H9 (cell line): Measurements from ENCODE around the gene GRK4. TPM values are rescaled to one million over a fixed set of nuclear protein-coding genes. Genes with fewer than 3 reads are reported as not detected.

ENCODE experiments used
- DNase-seq: peaks from one replicate; pipeline ENCODE4 v3.0.0-alpha.2; 2017
- H2AFZ ChIP-seq: one replicate; pipeline ENCODE4 v1.6.1; 2013; ENCODE audit warnings: mild to moderate bottlenecking, low read length, control low read depth, moderate library complexity
- H2AK5ac ChIP-seq: 2 replicates; pipeline ENCODE4 v1.6.1; 2013; ENCODE audit warnings: low read length, control low read depth, mixed read lengths; ENCODE audit not compliant: insufficient read length
- H2BK120ac ChIP-seq: one replicate; pipeline ENCODE4 v1.6.1; 2013; ENCODE audit warnings: low read depth, mild to moderate bottlenecking, low read length, control low read depth, inconsistent platforms; ENCODE audit not compliant: poor library complexity, severe bottlenecking
- H2BK12ac ChIP-seq: 2 replicates; pipeline ENCODE4 v1.6.1; 2013; ENCODE audit warnings: low read length, control low read depth, mixed read lengths, low read depth; ENCODE audit not compliant: insufficient read length
- H2BK15ac ChIP-seq: 2 replicates; pipeline ENCODE4 v1.6.1; 2013; ENCODE audit warnings: low read depth, low read length, control low read depth
- H2BK20ac ChIP-seq: one replicate; pipeline ENCODE4 v1.6.1; 2013; ENCODE audit warnings: low read depth, mild to moderate bottlenecking, low read length, control low read depth, inconsistent platforms; ENCODE audit not compliant: poor library complexity, severe bottlenecking
- H2BK5ac ChIP-seq: 2 replicates; pipeline ENCODE4 v1.6.1; 2013; ENCODE audit warnings: low read length, control low read depth, mixed read lengths; ENCODE audit not compliant: insufficient read length
- H3K14ac ChIP-seq: 2 replicates; pipeline ENCODE4 v1.6.1; 2013; ENCODE audit warnings: low read length, control low read depth; ENCODE audit not compliant: insufficient read depth
- H3K18ac ChIP-seq: 2 replicates; pipeline ENCODE4 v1.6.1; 2013; ENCODE audit warnings: low read depth, mild to moderate bottlenecking, mixed read lengths, low read length, control low read depth; ENCODE audit not compliant: insufficient read length
- H3K23ac ChIP-seq: 2 replicates; pipeline ENCODE4 v1.6.1; 2013; ENCODE audit warnings: low read length, control low read depth, mixed read lengths, low read depth; ENCODE audit not compliant: insufficient read length
- H3K23me2 ChIP-seq: 2 replicates; pipeline ENCODE4 v1.6.1; 2013; ENCODE audit warnings: low read depth, mild to moderate bottlenecking, mixed read lengths, low read length, control low read depth; ENCODE audit not compliant: insufficient read length, poor library complexity, severe bottlenecking
- H3K27ac ChIP-seq: 2 replicates; pipeline ENCODE4 v1.5.1; 2013; ENCODE audit warnings: low read length, control low read depth, mixed read lengths, low read depth; ENCODE audit not compliant: insufficient read length
- H3K27me3 ChIP-seq: 2 replicates; pipeline ENCODE4 v1.6.1; 2013; ENCODE audit warnings: low read length, control low read depth, inconsistent platforms; ENCODE audit not compliant: insufficient read depth
- H3K4ac ChIP-seq: 2 replicates; pipeline ENCODE4 v1.6.1; 2013; ENCODE audit warnings: low read depth, mild to moderate bottlenecking, control low read depth, inconsistent platforms, low read length, moderate library complexity
- H3K4me1 ChIP-seq: 2 replicates; pipeline ENCODE4 v1.6.1; 2013; ENCODE audit warnings: low read length, control low read depth, inconsistent platforms; ENCODE audit not compliant: insufficient read depth
- H3K4me2 ChIP-seq: 2 replicates; pipeline ENCODE4 v1.6.1; 2013; ENCODE audit warnings: low read length, control low read depth, mixed read lengths; ENCODE audit not compliant: insufficient read length, insufficient read depth
- H3K56ac ChIP-seq: 2 replicates; pipeline ENCODE4 v1.6.1; 2013; ENCODE audit warnings: low read depth, mild to moderate bottlenecking, mixed read lengths, low read length, control low read depth; ENCODE audit not compliant: insufficient read length
- H3K79me1 ChIP-seq: 2 replicates; pipeline ENCODE4 v1.6.1; 2013; ENCODE audit warnings: low read depth, mild to moderate bottlenecking, moderate library complexity, low read length, control low read depth, inconsistent platforms; ENCODE audit not compliant: insufficient read depth, poor library complexity, severe bottlenecking
- H3K79me2 ChIP-seq: 2 replicates; pipeline ENCODE4 v1.6.1; 2013; ENCODE audit warnings: low read length, control low read depth, inconsistent platforms; ENCODE audit not compliant: insufficient read depth
- H3K9ac ChIP-seq: 2 replicates; pipeline ENCODE4 v1.6.1; 2013; ENCODE audit warnings: low read length, control low read depth, mixed read lengths; ENCODE audit not compliant: insufficient read length; ENCODE audit errors: extremely low read depth
- H3K9me3 ChIP-seq: one replicate; pipeline ENCODE4 v1.6.1; 2013; ENCODE audit warnings: low read depth, low read length, inconsistent platforms; ENCODE audit not compliant: control insufficient read depth
- H3T11ph ChIP-seq: one replicate; pipeline ENCODE4 v1.6.1; 2013; ENCODE audit warnings: mild to moderate bottlenecking, low read length, control low read depth, inconsistent platforms
- H4K20me1 ChIP-seq: one replicate; pipeline ENCODE4 v1.6.1; 2013; ENCODE audit not compliant: control insufficient read depth, insufficient read length, insufficient read depth
- H4K5ac ChIP-seq: 2 replicates; pipeline ENCODE4 v1.6.1; 2013; ENCODE audit warnings: low read depth, mild to moderate bottlenecking, mixed read lengths, low read length, control low read depth; ENCODE audit not compliant: insufficient read length
- H4K8ac ChIP-seq: replicated peaks from 2 replicates; pipeline ENCODE4 v1.6.1; 2013; ENCODE audit warnings: low read length, control low read depth, mixed read lengths, low read depth; ENCODE audit not compliant: insufficient read length
- H4K91ac ChIP-seq: 2 replicates; pipeline ENCODE4 v1.6.1; 2013; ENCODE audit warnings: low read depth, mild to moderate bottlenecking, moderate library complexity, mixed read lengths, low read length, control low read depth; ENCODE audit not compliant: insufficient read length
- H3K27ac Mint-ChIP-seq, 3 experiments: 2 replicates in 2 of 3; 3 replicates in 1 of 3; pipeline ENCODE4 v1.8.0; 2020 to 2021; ENCODE audit warnings: mixed read lengths in 3 of 3, mild to moderate bottlenecking in 1 of 3, moderate library complexity in 1 of 3
- H3K27me3 Mint-ChIP-seq: 2 replicates; pipeline ENCODE4 v1.8.0; 2021; ENCODE audit warnings: low read depth, mild to moderate bottlenecking, moderate library complexity, mixed read lengths
- H3K36me3 Mint-ChIP-seq, 3 experiments: 2 replicates in 2 of 3; 3 replicates in 1 of 3; pipeline ENCODE4 v1.8.0; 2020 to 2021; ENCODE audit warnings: low read depth in 3 of 3, mixed read lengths in 3 of 3; ENCODE audit not compliant: insufficient read depth in 1 of 3
- H3K4me1 Mint-ChIP-seq, 2 experiments: 2 replicates each; pipeline ENCODE4 v1.8.0; 2020; ENCODE audit warnings: mixed read lengths in 2 of 2
- H3K4me3 Mint-ChIP-seq, 2 experiments: 2 replicates in 1 of 2; 3 replicates in 1 of 2; pipeline ENCODE4 v1.8.0; 2020 to 2021; ENCODE audit warnings: mild to moderate bottlenecking in 2 of 2, mixed read lengths in 2 of 2, moderate library complexity in 1 of 2
- H3K9me3 Mint-ChIP-seq, 2 experiments: 2 replicates in 1 of 2; 3 replicates in 1 of 2; pipeline ENCODE4 v1.8.0; 2020; ENCODE audit warnings: mild to moderate bottlenecking in 2 of 2, mixed read lengths in 2 of 2, moderate library complexity in 1 of 2
- WGBS: extraction: QIAGEN DNeasy Blood & Tissue Kit; methylation state at CpG from one replicate; pipeline ENCODE4 v1.1.7; 2013; ENCODE audit warnings: missing lambda C conversion rate, low lambda C conversion rate, mixed read lengths; ENCODE audit not compliant: insufficient read length; ENCODE audit errors: extremely low coverage; 5-methylcytosine and 5-hydroxymethylcytosine counted together
- total RNA-seq: library from RNA; stranded (reverse); gene quantifications from 2 replicates; pipeline ENCODE4 v1.2.1, GENCODE V29; 2021
- TF ChIP-seq, protein P1 (sequence below): fragments of 200-600 bp; sonication (generic); conservative IDR thresholded peaks from 3 replicates; pipeline ENCODE4 v1.8.0; 2021; ENCODE audit warnings: antibody characterized with exemption, mild to moderate bottlenecking

Gene GRK4
- total RNA-seq, 1 experiment from 2014 or later, result 4.8 TPM

DNA sequence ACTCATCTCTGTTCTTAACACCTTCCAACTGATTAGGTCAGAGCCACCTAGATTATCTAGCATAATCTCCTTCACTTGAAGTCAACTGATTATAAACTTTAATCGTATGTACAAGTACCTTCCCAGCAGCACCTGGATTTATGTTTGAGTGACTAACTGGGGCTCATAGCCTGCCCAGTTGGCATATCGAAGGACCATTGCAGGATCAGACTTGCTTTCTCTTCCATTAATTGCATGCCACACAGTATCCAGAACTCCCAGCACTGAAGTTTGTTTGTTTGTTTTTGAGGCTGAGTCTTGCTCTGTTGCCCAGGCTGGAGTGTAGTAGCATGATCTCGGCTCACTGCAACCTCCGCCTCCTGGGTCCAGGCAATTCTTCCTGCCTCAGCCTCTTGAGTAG, 27.9 kb downstream of the GRK4 start:
- no peak overlapping the region for H2AFZ ChIP-seq
- no peak overlapping the region for H3K4me2 ChIP-seq
- no peaks in the 10 kb centered on the region for H3K79me2 ChIP-seq
- H2BK15ac ChIP-seq, result no peak overlapping the region
- no peaks in the 10 kb centered on the region for H3K79me1 ChIP-seq
- WGBS, result no CpG with 5 or more reads among the region's 4 CpGs
- H2AK5ac ChIP-seq, result no peak overlapping the region
- H3K18ac ChIP-seq, result no peak overlapping the region
- Mint-ChIP-seq H3K9me3 (peaks cover 2 to 4% of the 10 kb centered on the region in 2 experiments; a peak in 2 of 5 replicates), H3K36me3 (no peaks in the 10 kb centered on the region), H3K4me3 (no peak overlapping the region), H3K27ac (no peak overlapping the region), H3K4me1 (no peaks in the 10 kb centered on the region), H3K27me3 (no peaks in the 10 kb centered on the region; the same call in 1 of the 2 replicates)
- H3K56ac ChIP-seq, result no peak overlapping the region
- no peaks in the 10 kb centered on the region for H3K9me3 ChIP-seq
- no peak overlapping the region for H2BK120ac ChIP-seq
- no peak overlapping the region for H2BK5ac ChIP-seq
- no peak overlapping the region for H2BK12ac ChIP-seq
- no peak overlapping the region for H2BK20ac ChIP-seq
- DNase-seq, result no peak
- H3K4ac ChIP-seq, result no peak overlapping the region
- TF ChIP-seq, protein P1, sequence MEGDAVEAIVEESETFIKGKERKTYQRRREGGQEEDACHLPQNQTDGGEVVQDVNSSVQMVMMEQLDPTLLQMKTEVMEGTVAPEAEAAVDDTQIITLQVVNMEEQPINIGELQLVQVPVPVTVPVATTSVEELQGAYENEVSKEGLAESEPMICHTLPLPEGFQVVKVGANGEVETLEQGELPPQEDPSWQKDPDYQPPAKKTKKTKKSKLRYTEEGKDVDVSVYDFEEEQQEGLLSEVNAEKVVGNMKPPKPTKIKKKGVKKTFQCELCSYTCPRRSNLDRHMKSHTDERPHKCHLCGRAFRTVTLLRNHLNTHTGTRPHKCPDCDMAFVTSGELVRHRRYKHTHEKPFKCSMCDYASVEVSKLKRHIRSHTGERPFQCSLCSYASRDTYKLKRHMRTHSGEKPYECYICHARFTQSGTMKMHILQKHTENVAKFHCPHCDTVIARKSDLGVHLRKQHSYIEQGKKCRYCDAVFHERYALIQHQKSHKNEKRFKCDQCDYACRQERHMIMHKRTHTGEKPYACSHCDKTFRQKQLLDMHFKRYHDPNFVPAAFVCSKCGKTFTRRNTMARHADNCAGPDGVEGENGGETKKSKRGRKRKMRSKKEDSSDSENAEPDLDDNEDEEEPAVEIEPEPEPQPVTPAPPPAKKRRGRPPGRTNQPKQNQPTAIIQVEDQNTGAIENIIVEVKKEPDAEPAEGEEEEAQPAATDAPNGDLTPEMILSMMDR, result no peak
- no peaks in the 10 kb centered on the region for H3K23me2 ChIP-seq
- H4K20me1 ChIP-seq, result no peaks in the 10 kb centered on the region
- H3T11ph ChIP-seq, result no peak overlapping the region
- no peak overlapping the region for H3K23ac ChIP-seq
- no peak overlapping the region for H4K5ac ChIP-seq
- no peak overlapping the region for H4K8ac ChIP-seq
- H3K9ac ChIP-seq, result no peak overlapping the region
- no peaks in the 10 kb centered on the region for H3K27me3 ChIP-seq
- H3K14ac ChIP-seq, result no peak overlapping the region
- no peak overlapping the region for H3K27ac ChIP-seq
- H4K91ac ChIP-seq, result no peak overlapping the region
- H3K4me1 ChIP-seq, result no peaks in the 10 kb centered on the region
